T-cell (primary cell): ENCODE data around the gene SNX6. TPM values are rescaled to one million over a fixed set of nuclear protein-coding genes. Genes with fewer than 3 reads are reported as not detected.
"Not testable (repeated sequence)": the region's sequence is repeated elsewhere in the genome, so short reads cannot be mapped to it uniquely, and the experiment has no call there.

Source experiments
- ATAC-seq, 4 experiments: fragments of 200-7000 bp in 3 of 4; fragments of 150-1000 bp in 1 of 4; cut with Tn5 transposase; replicated peaks in 1 of 4; 1 replicate in 3 of 4; 2 replicates in 1 of 4; pipeline ENCODE4 v1.10.0; 2021; ENCODE audit warnings: moderate library complexity in 3 of 4, mild to moderate bottlenecking in 2 of 4, moderate number of reproducible peaks in 1 of 4
- CTCF ChIA-PET, 2 donors: fragments of 300-600 bp; sonication (Branson Sonifier 250); formaldehyde crosslinking; loops; one replicate each; lab custom pipeline; 2022; ENCODE audit warnings: antibody characterized with exemption in 2 of 2; lab: Charles Lee
- POLR2A ChIA-PET, 2 donors: fragments of 300-600 bp; sonication (Branson Sonifier 250); formaldehyde crosslinking; loops; one replicate each; lab custom pipeline; 2022; ENCODE audit warnings: antibody characterized with exemption in 2 of 2; lab: Charles Lee
- DNase-seq, 35 experiments: peaks; one replicate each; pipeline versions ENCODE4 v3.0.0 to v3.0.0-alpha.2; 2013 to 2023
- H3K27ac ChIP-seq: one replicate; pipeline ENCODE4 v1.5.1; 2013; ENCODE audit warnings: low read length
- H3K27me3 ChIP-seq, 2 experiments: replicated peaks in 1 of 2; 1 replicate in 1 of 2; 2 replicates in 1 of 2; pipeline versions ENCODE4 v1.6.1 to v1.7.0; 2013; ENCODE audit warnings: low read length in 1 of 2, mixed read lengths in 1 of 2; ENCODE audit not compliant: control insufficient read depth in 2 of 2, insufficient read depth in 2 of 2; ENCODE audit errors: extremely low read depth in 1 of 2
- H3K36me3 ChIP-seq, 2 donors: 1 replicate in 1 of 2; 2 replicates in 1 of 2; pipeline versions ENCODE4 v1.6.1 to v1.7.0; 2013; ENCODE audit warnings: low read length in 1 of 2; ENCODE audit not compliant: control insufficient read depth in 2 of 2, insufficient read depth in 1 of 2; ENCODE audit errors: extremely low read depth in 1 of 2
- H3K4me1 ChIP-seq, 2 experiments: 1 replicate in 1 of 2; 2 replicates in 1 of 2; pipeline versions ENCODE4 v1.6.1 to v1.7.0; 2013; ENCODE audit warnings: low read length in 2 of 2, mixed read lengths in 1 of 2; ENCODE audit not compliant: insufficient read depth in 2 of 2, control insufficient read depth in 1 of 2; ENCODE audit errors: extremely low read depth in 1 of 2
- H3K4me3 ChIP-seq, 2 donors: 1 replicate in 1 of 2; 2 replicates in 1 of 2; pipeline versions ENCODE4 v1.5.1 to v1.7.0; 2013; ENCODE audit warnings: mild to moderate bottlenecking in 2 of 2, low read length in 1 of 2, moderate library complexity in 1 of 2; ENCODE audit not compliant: control insufficient read depth in 1 of 2; ENCODE audit errors: extremely low read depth in 1 of 2
- H3K9me3 ChIP-seq: 2 replicates; pipeline ENCODE4 v1.7.0; 2013
- H3K27ac Mint-ChIP-seq, 2 donors: one replicate each; pipeline ENCODE4 v1.8.0; 2020 to 2021; ENCODE audit warnings: mild to moderate bottlenecking in 2 of 2, mixed read lengths in 2 of 2
- H3K27me3 Mint-ChIP-seq, 2 donors: one replicate each; pipeline ENCODE4 v1.8.0; 2021 to 2022; ENCODE audit warnings: mixed read lengths in 2 of 2
- H3K36me3 Mint-ChIP-seq: one replicate; pipeline ENCODE4 v1.8.0; 2021; ENCODE audit warnings: mixed read lengths
- H3K4me1 Mint-ChIP-seq, 3 donors: one replicate each; pipeline ENCODE4 v1.8.0; 2020 to 2022; ENCODE audit warnings: mixed read lengths in 3 of 3, mild to moderate bottlenecking in 1 of 3
- H3K4me3 Mint-ChIP-seq, 3 donors: one replicate each; pipeline ENCODE4 v1.8.0; 2020 to 2022; ENCODE audit warnings: mild to moderate bottlenecking in 3 of 3, mixed read lengths in 3 of 3, moderate library complexity in 3 of 3
- H3K9me3 Mint-ChIP-seq, 3 donors: one replicate each; pipeline ENCODE4 v1.8.0; 2020 to 2022; ENCODE audit warnings: mixed read lengths in 3 of 3
- WGBS: methylation state at CpG from one replicate; pipeline ENCODE4 v1.1.5; 2013; ENCODE audit warnings: missing lambda C conversion rate; ENCODE audit not compliant: insufficient coverage; 5-methylcytosine and 5-hydroxymethylcytosine counted together
- total RNA-seq, 35 experiments: library from RNA in 6 of 35; stranded (reverse) in 6 of 35; fragments of 120-200 nt in 1 of 35; gene quantifications; one replicate each; pipeline versions ENCODE4 v1.2.1 to v1.2.4 and lab custom pipeline; 2013 to 2026

Gene SNX6
- total RNA-seq, 5 donors from 2014 or later (not counting 1 experiment from before 2014, with no cell fraction given): 63.4 to 69.1 (median 64.6) TPM

DNA sequence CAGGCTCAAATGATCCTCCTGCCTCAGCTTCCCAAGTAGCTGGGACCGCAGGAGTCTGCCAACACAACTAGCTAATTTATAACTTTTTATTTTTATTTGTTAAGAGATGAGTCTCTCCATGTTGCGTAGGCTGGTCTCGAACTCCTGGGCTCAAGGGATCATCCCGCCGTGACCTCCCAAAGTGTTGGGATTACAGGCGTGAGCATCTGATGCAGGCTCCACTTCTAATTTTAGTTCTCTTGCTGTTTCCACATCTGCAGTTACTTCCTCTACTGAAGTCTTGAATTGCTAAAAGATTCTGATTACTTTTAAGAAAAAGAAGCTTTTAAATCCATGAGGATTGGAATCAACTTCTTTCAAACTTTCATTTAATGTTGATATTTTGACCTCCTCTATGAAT is 13.4 kb upstream of the SNX6 start:
- WGBS: 100% methylated on average over 5 of the region's 6 CpGs
- Histone ChIP-seq H3K4me3 (no peak overlapping the region), H3K27me3 (no peaks in the 10 kb centered on the region), H3K4me1 (no peaks in the 10 kb centered on the region), H3K9me3 (no peaks in the 10 kb centered on the region), H3K27ac (no peak overlapping the region), H3K36me3 (no peaks in the 10 kb centered on the region)
- ATAC-seq: no peak
- ChIA-PET POLR2A (no interaction called here), CTCF (interaction anchor here in 1 of 2 donors (0.8 kb wide), 1 partner anchor 25 kb away, joined by 3 read pairs; no protein-coding TSS in a partner anchor)
- Mint-ChIP-seq H3K9me3 (no peaks in the 10 kb centered on the region), H3K4me1 (no peaks in the 10 kb centered on the region), H3K4me3 (no peak overlapping the region), H3K36me3 (no peaks in the 10 kb centered on the region), H3K27me3 (no peaks in the 10 kb centered on the region), H3K27ac (no peak overlapping the region)
- DNase-seq: no peak

DNA sequence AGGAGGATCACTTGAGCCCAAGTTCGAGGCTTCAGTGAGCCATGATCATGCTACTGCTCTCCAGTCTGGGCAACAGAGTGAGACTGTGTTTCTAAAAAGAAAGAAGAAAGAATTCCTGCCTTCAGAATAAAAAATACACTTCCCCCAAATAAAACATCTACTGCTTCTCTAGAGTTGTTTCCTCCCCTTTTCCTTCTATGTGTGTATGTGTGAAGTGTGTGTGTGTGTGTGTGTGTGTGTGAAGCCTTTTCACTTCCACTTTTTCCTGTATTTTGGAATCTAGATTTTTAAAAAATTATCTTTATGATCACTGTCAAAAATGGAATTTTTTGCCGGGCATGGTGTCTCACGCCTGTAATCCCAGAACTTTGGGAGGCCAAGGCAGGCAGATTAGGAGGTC is 12.6 kb upstream of the SNX6 start:
- H3K27me3 ChIP-seq: no peaks in the 10 kb centered on the region
- H3K27ac Mint-ChIP-seq: no peak overlapping the region
- ChIA-PET CTCF (interaction anchor here in 1 of 2 donors (0.7 kb wide), 1 partner anchor 379 kb away, joined by 4 read pairs; no protein-coding TSS in a partner anchor), POLR2A (no interaction called here)
- H3K4me3 ChIP-seq: no peak overlapping the region
- H3K27me3 Mint-ChIP-seq: no peaks in the 10 kb centered on the region
- no peaks in the 10 kb centered on the region for H3K9me3 Mint-ChIP-seq
- ATAC-seq (no peak), DNase-seq (no peak)
- no peak overlapping the region for H3K27ac ChIP-seq
- no peaks in the 10 kb centered on the region for H3K36me3 Mint-ChIP-seq
- no peaks in the 10 kb centered on the region for H3K4me1 Mint-ChIP-seq
- no peaks in the 10 kb centered on the region for H3K9me3 ChIP-seq
- H3K36me3 ChIP-seq: no peaks in the 10 kb centered on the region
- no CpG with 5 or more reads among the region's 3 CpGs for WGBS
- no peak overlapping the region for H3K4me3 Mint-ChIP-seq
- H3K4me1 ChIP-seq: no peaks in the 10 kb centered on the region

DNA sequence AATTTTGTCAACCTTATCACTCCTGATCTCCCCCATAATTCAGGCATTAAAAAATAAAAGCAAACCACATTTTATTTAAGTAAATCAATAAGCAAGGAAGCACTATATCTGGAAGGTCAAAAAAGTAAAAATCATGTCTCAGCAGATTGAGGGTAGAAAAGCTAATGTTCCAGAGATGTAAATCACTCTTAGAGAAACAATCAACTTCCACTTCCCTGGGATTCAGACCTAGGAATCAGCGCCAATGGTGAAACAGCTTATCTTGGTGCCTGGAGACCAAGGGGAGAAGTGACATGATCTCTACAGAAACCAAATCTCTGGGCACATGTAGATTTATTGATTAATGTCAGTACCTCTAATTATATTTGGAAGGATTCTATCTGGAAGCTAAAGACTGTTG is 10.9 kb upstream of the SNX6 start:
- no peak for DNase-seq
- no peak overlapping the region for H3K4me3 Mint-ChIP-seq
- no CpG with 5 or more reads among the region's 1 CpG for WGBS
- Histone ChIP-seq H3K4me1 (no peaks in the 10 kb centered on the region), H3K36me3 (no peaks in the 10 kb centered on the region), H3K27ac (no peak overlapping the region), H3K9me3 (no peaks in the 10 kb centered on the region), H3K27me3 (no peaks in the 10 kb centered on the region), H3K4me3 (no peak overlapping the region)
- H3K36me3 Mint-ChIP-seq: no peaks in the 10 kb centered on the region
- POLR2A ChIA-PET: no interaction called here
- CTCF ChIA-PET: interaction anchor here in 1 of 2 donors (0.6 kb wide), 1 partner anchor 28 kb away, joined by 4 read pairs; no protein-coding TSS in a partner anchor
- H3K27ac Mint-ChIP-seq: no peak overlapping the region
- H3K9me3 Mint-ChIP-seq: no peaks in the 10 kb centered on the region
- no peak for ATAC-seq
- no peaks in the 10 kb centered on the region for H3K4me1 Mint-ChIP-seq
- peaks cover 0 to 3% of the 10 kb centered on the region in 2 donors for H3K27me3 Mint-ChIP-seq

DNA sequence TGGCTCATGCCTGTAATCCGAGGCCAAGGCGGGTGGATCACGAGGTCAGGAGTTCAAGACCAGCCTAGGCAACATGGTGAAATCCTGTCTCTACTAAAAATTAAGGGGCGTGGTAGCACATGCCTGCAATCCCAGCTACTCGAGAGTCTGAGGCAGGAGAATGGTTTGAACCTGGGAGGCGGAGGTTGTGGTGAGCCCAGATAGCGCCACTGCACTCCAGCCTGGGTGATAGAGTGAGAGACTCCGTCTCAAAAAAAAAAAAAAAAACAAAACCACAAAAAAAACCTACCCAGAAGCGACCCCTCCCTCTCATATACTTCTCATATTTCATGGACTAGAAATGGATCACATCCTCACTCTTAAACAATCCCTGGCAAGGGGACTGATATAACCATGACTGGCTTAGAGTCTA is 4.4 kb upstream of the SNX6 start:
- H3K4me1 Mint-ChIP-seq, H3K27me3 Mint-ChIP-seq, H3K36me3 ChIP-seq, CTCF ChIA-PET, H3K4me3 ChIP-seq, H3K9me3 ChIP-seq, H3K4me3 Mint-ChIP-seq, H3K27ac ChIP-seq, H3K27ac Mint-ChIP-seq, POLR2A ChIA-PET, H3K4me1 ChIP-seq, H3K9me3 Mint-ChIP-seq, DNase-seq, H3K36me3 Mint-ChIP-seq, ATAC-seq, H3K27me3 ChIP-seq: not testable (repeated sequence)
- WGBS: 70% methylated on average over 6 of the region's 9 CpGs

DNA sequence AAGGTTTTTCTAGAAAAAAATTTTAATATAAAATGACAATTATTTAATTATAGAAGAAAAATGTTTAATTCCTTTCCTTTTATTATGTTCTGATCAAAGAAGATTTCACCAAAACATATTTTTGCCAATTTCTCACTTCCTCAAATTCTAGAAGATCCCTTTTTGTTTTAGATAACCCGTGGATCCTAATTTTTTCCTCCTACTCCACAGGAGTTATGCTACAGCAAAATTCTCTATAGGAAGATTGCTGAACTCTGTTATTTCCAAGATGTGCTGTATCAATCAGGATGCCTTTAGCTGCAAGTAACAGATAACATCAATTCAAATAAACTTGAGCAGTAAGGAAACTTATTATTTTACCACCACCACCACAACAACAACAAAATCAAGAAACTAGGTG is 3.8 kb upstream of the SNX6 start:
- H3K27ac ChIP-seq: no peak overlapping the region
- Mint-ChIP-seq H3K27ac (no peak overlapping the region), H3K27me3 (peaks cover 3 to 4% of the 10 kb centered on the region in 2 donors), H3K4me3 (no peak overlapping the region), H3K36me3 (no peaks in the 10 kb centered on the region), H3K9me3 (no peaks in the 10 kb centered on the region), H3K4me1 (peaks cover 11 to 14% (median 11%) of the 10 kb centered on the region in 3 donors)
- no CpG with 5 or more reads among the region's 1 CpG for WGBS
- H3K4me3 ChIP-seq: no peak overlapping the region
- DNase-seq (no peak), ATAC-seq (no peak)
- CTCF ChIA-PET: no interaction called here
- H3K36me3 ChIP-seq: no peaks in the 10 kb centered on the region
- POLR2A ChIA-PET: no interaction called here
- H3K9me3 ChIP-seq: no peaks in the 10 kb centered on the region
- H3K27me3 ChIP-seq: no peaks in the 10 kb centered on the region
- peaks cover 6 to 11% of the 10 kb centered on the region in 2 experiments for H3K4me1 ChIP-seq

DNA sequence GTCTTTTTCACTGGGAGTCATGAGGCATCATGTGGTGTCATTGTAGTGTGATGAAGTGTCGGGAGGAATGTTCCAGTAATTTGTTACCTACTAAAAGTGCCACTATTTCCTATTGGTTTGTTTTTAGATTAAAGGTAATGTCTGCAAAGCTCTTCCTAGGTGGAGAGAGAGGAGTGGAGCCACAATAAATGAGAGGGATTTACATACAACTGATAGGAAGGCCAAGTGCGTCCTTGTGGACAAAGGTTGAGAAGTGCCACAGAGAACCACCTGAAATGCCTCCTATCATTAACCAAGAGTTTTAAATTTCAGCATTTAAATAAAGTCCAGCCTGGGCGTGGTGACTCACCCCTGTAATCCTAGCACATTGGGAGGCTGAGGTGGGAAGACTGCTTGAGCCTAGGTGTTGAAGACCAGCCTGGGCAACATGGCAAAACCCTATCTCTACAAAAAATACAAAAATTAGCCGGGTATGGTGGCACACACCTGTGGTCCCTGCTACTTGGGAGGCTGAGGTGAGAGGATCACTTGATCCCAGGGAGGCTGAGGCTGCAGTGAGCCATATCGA is 2.5 kb upstream of the SNX6 start:
- CTCF ChIA-PET: no interaction called here
- H3K27ac Mint-ChIP-seq: no peak overlapping the region
- no peak for ATAC-seq

More for the DNA sequence above, 2.5 kb upstream of the SNX6 start:
- no peaks in the 10 kb centered on the region for H3K27me3 ChIP-seq
- DNase-seq: no peak
- Mint-ChIP-seq H3K4me3 (no peak overlapping the region), H3K4me1 (peaks cover 19 to 20% (median 19%) of the 10 kb centered on the region in 3 donors), H3K27me3 (peaks cover 3 to 4% of the 10 kb centered on the region in 2 donors), H3K9me3 (no peaks in the 10 kb centered on the region), H3K36me3 (no peaks in the 10 kb centered on the region)
- H3K27ac ChIP-seq: no peak overlapping the region
- H3K36me3 ChIP-seq: no peaks in the 10 kb centered on the region
- WGBS: no CpG with 5 or more reads among the region's 5 CpGs
- peaks cover 7 to 23% of the 10 kb centered on the region in 2 experiments for H3K4me1 ChIP-seq
- POLR2A ChIA-PET: no interaction called here
- H3K4me3 ChIP-seq: no peak overlapping the region
- no peaks in the 10 kb centered on the region for H3K9me3 ChIP-seq
